Mesothelial cell of epicardium (in vitro differentiated cells): ENCODE measurements around the gene HGD. TPM values are rescaled to one million over a fixed set of nuclear protein-coding genes. Genes with fewer than 3 reads are reported as not detected.

ENCODE experiments used
- DNase-seq, 2 experiments: peaks; one replicate each; pipeline ENCODE4 v3.0.0; 2021; ENCODE audit warnings: low spot score in 2 of 2; ENCODE audit not compliant: unreplicated experiment in 2 of 2
- H3K27ac Mint-ChIP-seq: 2 replicates; pipeline ENCODE4 v1.8.0; 2021; ENCODE audit warnings: mixed read lengths
- H3K27me3 Mint-ChIP-seq: 2 replicates; pipeline ENCODE4 v1.8.0; 2021; ENCODE audit warnings: low read depth, mixed read lengths
- H3K36me3 Mint-ChIP-seq: 2 replicates; pipeline ENCODE4 v1.8.0; 2021; ENCODE audit warnings: mixed read lengths
- H3K4me1 Mint-ChIP-seq: 2 replicates; pipeline ENCODE4 v1.8.0; 2021; ENCODE audit warnings: mixed read lengths
- H3K4me3 Mint-ChIP-seq: 2 replicates; pipeline ENCODE4 v1.8.0; 2021; ENCODE audit warnings: mild to moderate bottlenecking, moderate library complexity, mixed read lengths
- H3K9me3 Mint-ChIP-seq: 2 replicates; pipeline ENCODE4 v1.8.0; 2021; ENCODE audit warnings: mixed read lengths
- CTCF ChIP-seq: fragments of 200-600 bp; sonication (generic); IDR thresholded peaks from one replicate; pipeline ENCODE4 v1.5.0; 2021; ENCODE audit warnings: antibody characterized with exemption; ENCODE audit not compliant: unreplicated experiment
- total RNA-seq: library from RNA; stranded (reverse); gene quantifications from 3 replicates; pipeline ENCODE4 v1.2.1, GENCODE V29; 2021

Gene HGD
- total RNA-seq, 1 donor from 2014 or later = 0.67 TPM

- H3K4me3 Mint-ChIP-seq = no peak overlapping the region
- H3K27ac Mint-ChIP-seq = no peak overlapping the region
- no peaks in the 10 kb centered on the region for H3K27me3 Mint-ChIP-seq
- TF ChIP-seq CTCF = no peak
- no peak for DNase-seq
- no peaks in the 10 kb centered on the region for H3K36me3 Mint-ChIP-seq
- H3K4me1 Mint-ChIP-seq = no peaks in the 10 kb centered on the region
- no peaks in the 10 kb centered on the region for H3K9me3 Mint-ChIP-seq
Measured at GRCh38 chr3:120652281-120652680, 29.8 kb downstream of the HGD start.

- no peak for DNase-seq
- Mint-ChIP-seq H3K36me3 (no peaks in the 10 kb centered on the region), H3K4me3 (no peak overlapping the region), H3K4me1 (peaks cover 2% of the 10 kb centered on the region), H3K27me3 (no peaks in the 10 kb centered on the region), H3K27ac (no peak overlapping the region), H3K9me3 (no peaks in the 10 kb centered on the region)
- TF ChIP-seq CTCF = no peak
Measured at GRCh38 chr3:120650311-120650710, 31.7 kb downstream of the HGD start.

- no peak for TF ChIP-seq CTCF
- peaks cover 6% of the 10 kb centered on the region for H3K4me1 Mint-ChIP-seq
- no peak for DNase-seq
- H3K4me3 Mint-ChIP-seq = no peak overlapping the region
- H3K36me3 Mint-ChIP-seq = no peaks in the 10 kb centered on the region
- H3K9me3 Mint-ChIP-seq = no peaks in the 10 kb centered on the region
- H3K27ac Mint-ChIP-seq = no peak overlapping the region
- H3K27me3 Mint-ChIP-seq = no peaks in the 10 kb centered on the region
Measured at GRCh38 chr3:120649830-120650233, 32.2 kb downstream of the HGD start.

- H3K4me1 Mint-ChIP-seq = peaks cover 13% of the 10 kb centered on the region
- no peak overlapping the region for H3K4me3 Mint-ChIP-seq
- no peaks in the 10 kb centered on the region for H3K9me3 Mint-ChIP-seq
- no peak for DNase-seq
- no peak overlapping the region for H3K27ac Mint-ChIP-seq
- TF ChIP-seq CTCF = no peak
- no peaks in the 10 kb centered on the region for H3K27me3 Mint-ChIP-seq
- no peaks in the 10 kb centered on the region for H3K36me3 Mint-ChIP-seq
Measured at GRCh38 chr3:120648290-120648689, 33.7 kb downstream of the HGD start.

GRCh38 chr3:120646771-120647432 lies 35.1 kb downstream of the HGD start:
- Mint-ChIP-seq H3K4me1 (peaks cover 13% of the 10 kb centered on the region), H3K27me3 (no peaks in the 10 kb centered on the region), H3K27ac (no peak overlapping the region), H3K36me3 (no peaks in the 10 kb centered on the region), H3K4me3 (no peak overlapping the region), H3K9me3 (no peaks in the 10 kb centered on the region)
- no peak for TF ChIP-seq CTCF
- DNase-seq = no peak
